Inflammatory macrophage treated with lipopolysaccharide for 1 hour (primary cell): ENCODE data around the gene FOXJ1.

Source experiments
- DNase-seq, 2 donors: peaks; one replicate each; pipeline ENCODE4 v3.0.0-alpha.2; 2020 to 2022

Gene FOXJ1

GRCh38 chr17:76160896-76161528, 20.0 kb upstream of the FOXJ1 start:
- no peak for DNase-seq

DNA sequence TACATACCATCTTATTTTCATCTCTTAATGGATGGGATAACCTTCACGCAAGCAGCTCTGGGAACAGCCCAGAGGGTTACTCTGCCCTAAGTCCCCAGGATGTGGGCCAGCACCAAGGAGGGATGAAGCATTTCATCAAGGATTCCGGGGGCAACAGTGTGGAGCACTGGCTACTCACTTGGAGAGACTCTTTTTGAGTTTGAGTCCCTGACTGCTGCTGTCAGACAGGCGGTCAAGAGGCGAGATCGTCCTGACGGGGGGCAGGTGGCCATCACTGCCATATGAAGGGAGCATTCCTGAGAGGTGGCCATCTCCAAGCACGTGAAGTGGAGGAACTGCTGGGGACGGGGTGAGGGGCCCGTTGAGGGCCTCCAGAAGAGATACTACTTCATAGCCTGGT, 18.1 kb upstream of the FOXJ1 start:
- DNase-seq, result no peak

GRCh38 chr17:76157759-76158158, 16.7 kb upstream of the FOXJ1 start:
- no peak for DNase-seq

DNA sequence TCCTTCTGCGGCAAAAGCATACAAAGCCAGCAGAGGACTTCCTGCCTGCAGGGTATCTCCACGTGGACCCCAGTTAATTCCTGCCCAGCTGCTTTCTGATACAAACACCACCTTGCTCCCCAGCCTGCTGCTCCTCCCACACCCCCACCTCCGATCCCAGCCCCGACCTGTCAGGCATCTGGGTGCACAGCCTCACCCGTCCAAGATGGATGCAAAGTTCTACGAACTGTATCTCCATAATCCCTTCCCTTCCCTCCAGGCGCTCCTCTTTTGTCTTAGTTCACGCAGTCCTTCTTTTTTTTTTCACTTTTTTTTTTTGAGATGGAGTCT, 15.6 kb upstream of the FOXJ1 start:
- DNase-seq, result no peak

- DNase-seq, result no peak
Measured at GRCh38 chr17:76155988-76156661, 15.1 kb upstream of the FOXJ1 start.

DNA sequence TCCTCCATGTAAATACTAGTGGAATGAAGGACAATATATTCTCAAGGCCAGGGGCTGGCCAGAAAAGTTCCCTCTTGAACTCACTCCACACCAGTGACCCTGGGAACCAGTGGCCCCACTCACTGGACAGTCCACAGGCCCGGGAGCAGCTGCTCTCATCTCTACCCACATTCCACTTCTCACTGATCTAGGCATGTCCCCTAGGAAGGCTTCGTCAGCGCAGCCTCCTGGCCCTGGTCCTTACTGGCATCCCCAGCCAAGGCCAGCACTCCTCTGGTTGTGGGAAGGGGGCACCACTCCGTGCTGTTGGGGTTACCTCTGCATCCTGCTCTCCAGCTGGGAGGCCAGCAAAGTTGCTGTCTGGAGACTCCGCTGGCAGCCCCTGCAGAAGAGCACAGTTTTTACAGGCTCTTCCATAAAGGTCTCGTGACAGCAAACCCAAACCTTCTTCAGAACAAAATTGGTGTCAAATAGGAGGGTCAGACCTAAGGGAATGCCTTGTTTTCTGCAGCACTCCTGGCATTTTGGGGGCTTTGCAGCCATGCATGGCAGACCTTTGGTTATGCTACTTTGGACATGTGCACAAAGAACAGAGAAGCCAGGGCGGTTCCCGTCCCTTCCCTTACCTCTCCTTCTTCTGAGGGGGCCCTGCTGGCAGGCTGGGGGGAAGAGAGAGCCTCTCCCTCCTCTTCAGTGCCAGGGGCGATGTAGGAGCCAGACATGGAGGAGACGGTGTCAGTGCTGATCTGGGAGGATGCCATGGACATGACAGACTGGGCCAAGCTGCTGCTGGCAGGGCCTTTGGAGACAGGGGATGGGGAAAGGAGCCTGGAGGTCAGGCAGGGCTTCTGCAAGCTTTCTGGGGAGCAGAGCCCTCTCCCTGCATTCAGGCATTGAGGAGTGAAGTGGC, 14.1 kb upstream of the FOXJ1 start:
- DNase-seq, result no peak

DNA sequence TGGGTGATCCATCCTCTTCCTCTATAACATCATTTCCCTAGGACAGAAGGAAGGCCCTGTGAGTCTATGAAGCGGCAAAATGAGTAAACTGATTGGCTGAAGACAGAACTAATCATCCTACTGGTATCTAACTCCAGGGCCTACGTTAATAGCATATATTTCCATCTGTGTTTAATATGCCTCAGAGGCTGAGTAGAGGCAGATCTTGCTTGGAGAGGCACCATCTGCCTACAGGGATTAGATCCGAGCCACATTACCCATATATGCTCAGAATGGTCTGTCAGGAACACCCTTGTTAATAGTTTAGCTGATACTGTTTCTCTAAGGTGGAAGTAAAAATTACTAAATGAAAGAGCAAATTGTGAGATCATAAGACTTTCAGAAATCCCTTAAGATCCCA, 13.2 kb upstream of the FOXJ1 start:
- no peak for DNase-seq

- no peak for DNase-seq
Measured at GRCh38 chr17:76153640-76154039, 12.6 kb upstream of the FOXJ1 start.

DNA sequence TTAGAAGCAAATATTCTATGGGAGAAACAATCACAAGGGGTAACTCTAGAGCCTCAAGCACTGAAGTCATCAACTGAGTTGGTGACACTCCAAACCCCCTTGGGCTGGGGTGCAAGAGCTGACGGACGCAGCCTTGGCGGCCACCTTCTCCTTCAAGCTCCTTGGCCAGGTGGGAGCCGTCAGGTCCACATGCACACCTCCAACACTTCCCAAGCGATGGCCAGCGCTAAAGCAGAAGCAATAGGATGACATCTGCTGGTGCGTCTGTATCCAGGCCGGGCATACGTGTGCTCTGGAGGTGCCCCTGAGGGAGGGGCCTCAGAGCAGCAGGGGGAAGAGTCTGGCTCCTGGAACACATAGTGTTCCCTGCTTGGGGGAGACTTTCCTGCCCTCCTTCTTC, 12.2 kb upstream of the FOXJ1 start:
- no peak for DNase-seq

DNA sequence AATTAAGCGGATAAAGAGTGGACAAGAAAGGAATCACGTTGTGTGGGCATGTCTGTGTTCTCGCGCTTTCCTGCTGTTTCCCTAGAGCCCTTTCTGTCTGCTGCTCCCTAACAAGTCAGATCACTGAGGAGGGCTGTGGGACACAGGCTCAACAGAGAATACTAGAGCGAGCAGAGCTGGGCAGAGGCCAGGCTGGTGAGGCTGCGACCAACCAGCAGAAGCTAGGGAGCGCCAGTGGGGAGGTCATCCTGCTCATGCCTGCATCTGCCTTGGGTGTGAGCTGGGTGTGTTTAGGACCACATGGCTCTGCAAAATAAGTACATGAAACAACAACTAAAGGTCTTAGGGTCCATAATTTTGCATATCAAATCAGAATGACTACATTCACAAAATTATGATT, 11.5 kb upstream of the FOXJ1 start:
- DNase-seq, result no peak

DNA sequence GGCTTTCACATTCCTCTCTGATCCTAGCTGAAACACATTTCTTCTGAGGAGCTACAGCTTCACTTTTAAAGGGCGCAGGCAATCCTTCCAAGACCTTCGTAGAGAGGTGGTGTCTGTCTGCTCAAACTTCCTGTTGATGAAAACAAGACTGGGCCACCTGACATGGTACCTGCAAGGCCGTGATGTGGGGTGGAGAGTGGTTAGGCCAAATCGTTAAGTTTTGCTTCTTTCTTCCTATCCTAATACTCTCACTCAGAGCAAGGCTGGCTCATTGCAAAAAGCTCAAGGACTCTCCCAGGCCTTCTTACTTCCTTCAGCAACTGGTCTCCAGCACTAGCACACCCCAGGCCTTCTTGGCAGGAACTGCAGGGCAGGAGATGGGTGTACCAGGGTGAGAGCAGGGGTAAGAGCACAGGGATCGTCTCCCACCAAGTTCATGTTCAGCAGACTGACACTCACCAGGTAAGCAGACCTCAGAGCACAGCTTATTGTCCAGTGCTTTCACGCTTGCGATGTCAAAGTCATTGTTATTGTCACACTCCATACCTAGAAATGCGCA, 10.9 kb upstream of the FOXJ1 start:
- DNase-seq, result no peak

DNA sequence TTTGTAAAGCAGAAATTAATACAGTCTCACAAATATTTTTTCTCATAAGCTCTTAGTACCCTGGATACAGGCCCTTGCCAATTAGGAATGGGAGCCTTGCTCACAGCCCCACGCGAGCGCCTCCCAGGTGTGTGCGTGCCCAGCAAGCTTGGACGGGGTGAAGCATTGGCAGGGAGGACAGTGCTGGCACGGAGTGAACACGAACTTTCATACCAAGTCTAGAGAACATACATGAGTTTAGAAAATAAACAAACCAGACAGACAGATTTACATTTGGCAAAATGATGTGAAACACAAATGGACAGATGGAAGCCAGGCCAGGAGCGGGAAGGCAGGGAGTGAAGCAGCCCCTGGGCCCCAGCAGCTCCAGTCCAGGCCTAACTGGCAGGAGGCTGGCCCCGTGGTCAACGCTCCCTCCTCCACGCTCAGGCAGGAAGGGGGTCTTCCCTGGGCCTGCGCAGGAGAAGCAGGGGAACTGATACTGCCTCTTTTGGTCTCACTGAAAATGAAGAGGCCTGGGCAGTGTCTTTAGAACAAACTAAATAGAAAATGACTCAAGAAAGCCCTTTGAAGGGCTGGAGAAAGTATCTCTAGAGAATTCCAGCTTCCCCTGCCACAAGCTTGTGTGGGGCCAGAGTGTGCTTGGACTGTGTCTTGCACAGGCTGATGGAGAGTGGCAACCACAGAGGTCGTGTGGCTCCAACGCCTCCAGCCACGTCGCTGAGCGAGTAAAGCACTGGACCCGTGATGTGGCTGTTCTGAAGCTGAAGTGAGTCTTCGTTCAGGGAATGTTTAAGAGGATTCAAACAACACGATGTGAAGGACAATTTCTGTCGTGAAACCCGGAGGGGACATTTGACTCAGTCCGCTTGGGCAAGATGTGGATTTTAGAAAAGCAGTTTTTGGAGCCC, 9.9 kb upstream of the FOXJ1 start:
- DNase-seq, result no peak

DNA sequence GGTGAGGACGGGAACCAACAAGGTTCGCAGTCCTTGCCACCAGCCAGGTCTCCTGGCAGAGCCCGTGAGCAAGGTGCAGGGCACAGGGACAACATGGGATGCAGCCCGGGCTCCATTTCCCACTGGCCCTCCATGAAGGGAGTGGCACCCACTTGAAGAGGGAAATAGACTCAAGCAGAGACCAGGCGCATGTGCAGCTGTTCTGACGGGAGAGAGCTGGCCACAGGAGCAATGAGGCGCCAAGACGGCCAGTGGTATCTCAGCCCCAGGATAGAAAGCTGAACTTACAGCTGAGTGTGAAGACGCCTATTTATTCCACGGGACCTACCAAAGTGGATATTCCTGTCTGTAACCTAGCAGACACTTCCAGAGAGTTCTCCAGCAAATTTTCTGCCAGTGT, 8.2 kb upstream of the FOXJ1 start:
- DNase-seq, result no peak

GRCh38 chr17:76148015-76148326, 6.9 kb upstream of the FOXJ1 start:
- no peak for DNase-seq

GRCh38 chr17:76147211-76148014, 6.4 kb upstream of the FOXJ1 start:
- DNase-seq, result peak in 1 of 2 donors; percentile 49

DNA sequence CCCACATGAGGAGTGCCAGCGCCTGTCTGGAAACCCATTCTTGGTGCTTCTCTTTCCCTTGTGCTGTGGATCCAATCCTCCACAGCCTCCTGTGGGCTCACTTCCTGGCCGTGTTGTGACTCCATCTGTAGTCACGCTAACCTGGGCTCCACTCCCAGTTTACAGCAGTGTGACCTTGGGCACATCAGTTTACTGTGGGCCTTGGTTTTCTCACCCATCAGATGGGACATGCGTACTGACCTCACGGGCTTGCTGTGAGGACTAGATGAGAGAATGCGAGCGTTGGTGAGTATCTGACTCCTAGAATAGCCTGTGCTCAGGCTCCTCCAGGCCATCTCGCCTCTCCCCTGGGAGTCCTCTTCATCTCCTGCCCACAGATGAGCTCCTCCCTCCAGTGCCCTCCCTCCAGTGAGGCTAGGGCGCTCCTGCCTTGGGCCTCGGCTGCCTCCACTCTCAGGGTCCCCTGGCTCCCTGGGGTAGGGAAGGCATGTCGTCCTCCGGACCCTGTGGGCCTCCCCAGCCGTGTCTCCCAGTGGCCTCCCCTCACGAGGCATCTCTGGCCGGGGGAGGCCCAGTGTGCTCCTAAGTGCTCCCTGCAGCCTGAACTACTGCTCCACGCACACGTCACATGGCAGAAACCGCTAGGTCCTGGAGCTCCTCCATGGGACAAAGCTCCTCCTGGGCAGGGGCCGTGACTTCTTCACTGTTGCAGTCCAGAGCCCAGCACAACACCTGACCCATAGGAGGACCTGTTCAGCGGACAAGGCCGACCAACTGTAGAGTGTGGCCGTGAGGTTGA, 5.2 kb upstream of the FOXJ1 start:
- DNase-seq, result no peak

- DNase-seq, result no peak
Measured at GRCh38 chr17:76145231-76146052, 4.4 kb upstream of the FOXJ1 start.

DNA sequence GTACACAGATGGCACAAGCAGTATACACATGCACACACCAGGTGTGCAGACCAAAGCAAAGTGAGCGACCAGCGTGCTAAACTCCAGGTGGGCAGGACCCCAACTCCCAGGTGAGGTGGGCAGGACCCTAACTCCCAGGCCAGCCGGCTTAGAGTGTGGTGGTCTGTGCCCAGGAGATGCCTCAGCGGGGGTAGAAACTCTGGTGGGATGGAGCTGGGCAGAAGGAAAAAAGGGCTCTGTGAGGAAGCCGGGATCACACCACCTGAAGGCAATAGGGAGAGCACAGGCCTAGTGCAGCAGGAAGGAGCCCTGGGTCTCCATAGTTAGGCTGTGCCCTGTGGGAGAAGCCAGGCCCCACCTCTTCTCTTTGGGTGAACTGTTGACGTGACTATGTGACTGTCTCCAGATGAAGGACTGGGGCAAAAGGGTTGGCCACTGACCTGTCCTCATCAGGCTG, 1.6 kb upstream of the FOXJ1 start:
- no peak for DNase-seq

GRCh38 chr17:76142039-76142584, 1.1 kb upstream of the FOXJ1 start:
- DNase-seq, result no peak
